Stimulated activated CD4-positive, alpha-beta T cell treated with anti-CD3 and anti-CD28 coated beads, Interleukin-12 subunit alpha, Interleukin-12 subunit beta, amount 100 ng/mL, for 48 hours (primary cell): ENCODE results near the gene ANK2.

Experiments used
- DNase-seq, 3 donors: peaks; one replicate each; pipeline ENCODE4 v3.0.0-alpha.2; 2020; ENCODE audit warnings: low read depth in 2 of 3, low spot score in 1 of 3

ANK2 gene

GRCh38 chr4:113389160-113389559, 339.7 kb downstream of the ANK2 start:
- DNase-seq, result no peak

GRCh38 chr4:113390850-113391249, 341.4 kb downstream of the ANK2 start:
- no peak for DNase-seq

GRCh38 chr4:113394108-113394729, 344.8 kb downstream of the ANK2 start:
- DNase-seq, result no peak

GRCh38 chr4:113394730-113395530, 345.5 kb downstream of the ANK2 start:
- DNase-seq, result peak; percentile 1 to 76 (median 26)

GRCh38 chr4:113397114-113397701, 347.8 kb downstream of the ANK2 start:
- no peak for DNase-seq

GRCh38 chr4:113398441-113399143, 349.1 kb downstream of the ANK2 start:
- DNase-seq, result no peak

GRCh38 chr4:113404167-113404571, 354.7 kb downstream of the ANK2 start:
- DNase-seq, result no peak

GRCh38 chr4:113404841-113405240, 355.4 kb downstream of the ANK2 start:
- no peak for DNase-seq

- DNase-seq, result no peak
These were observed 356.6 kb downstream of the ANK2 start for GRCh38 chr4:113405874-113406722.

GRCh38 chr4:113406723-113407016, 357.2 kb downstream of the ANK2 start:
- DNase-seq, result no peak

- DNase-seq, result no peak
These were observed 358.0 kb downstream of the ANK2 start for GRCh38 chr4:113407409-113407808.

GRCh38 chr4:113409181-113409580, 359.7 kb downstream of the ANK2 start:
- no peak for DNase-seq

- no peak for DNase-seq
These were observed 361.2 kb downstream of the ANK2 start for GRCh38 chr4:113410686-113411085.

GRCh38 chr4:113411496-113411938, 362.1 kb downstream of the ANK2 start:
- no peak for DNase-seq

GRCh38 chr4:113419631-113420030, 370.2 kb downstream of the ANK2 start:
- no peak for DNase-seq

- no peak for DNase-seq
These were observed 371.5 kb downstream of the ANK2 start for GRCh38 chr4:113420938-113421337.

- DNase-seq, result no peak
These were observed 374.2 kb downstream of the ANK2 start for GRCh38 chr4:113423631-113424030.

GRCh38 chr4:113433116-113433515, 383.7 kb downstream of the ANK2 start:
- no peak for DNase-seq
